ENCODE results near the gene EXOC6B.

EXOC6B gene

GRCh38 chr2:72619626-72620025, 206.2 kb downstream of the EXOC6B start:
- H3K23ac ChIP-seq (ENCODE audit: low read length) = no peak overlapping the region
- no peak overlapping the region for H2BK120ac ChIP-seq (ENCODE audit: low read depth, low read length)
- WGBS (ENCODE audit: extremely low coverage, insufficient coverage, low lambda C conversion rate) = no CpG with 5 or more reads among the region's 3 CpGs
- H3K79me2 ChIP-seq (ENCODE audit: control insufficient read depth, insufficient read depth, low read length) = no peaks in the 10 kb centered on the region
- no peak overlapping the region for H3K18ac ChIP-seq (ENCODE audit: low read length)
- H3K4ac ChIP-seq (ENCODE audit: low read depth, low read length) = no peak overlapping the region
- H2BK5ac ChIP-seq (ENCODE audit: low read length) = no peak overlapping the region
- peak; percentile 43 for DNase-seq
- no peaks in the 10 kb centered on the region for H3K27me3 ChIP-seq (ENCODE audit: insufficient read depth, low read length, poor library complexity)
- H3K4me3 ChIP-seq (ENCODE audit: low read length) = no peak overlapping the region
- H2AK5ac ChIP-seq (ENCODE audit: low read length) = no peak overlapping the region
- no peak overlapping the region for H2BK15ac ChIP-seq (replicated peaks; ENCODE audit: low read depth)
- no peak overlapping the region for H4K8ac ChIP-seq (ENCODE audit: low read depth, low read length)
- H3K36me3 ChIP-seq (ENCODE audit: control insufficient read depth, insufficient read depth, low read length) = no peaks in the 10 kb centered on the region
- no peaks in the 10 kb centered on the region for H3K79me1 ChIP-seq (ENCODE audit: low read length)
- no peaks in the 10 kb centered on the region for H3K4me1 ChIP-seq (ENCODE audit: control insufficient read depth, low read depth, low read length)
- no peak overlapping the region for H3K56ac ChIP-seq (ENCODE audit: low read length)
- no peak overlapping the region for H3K9ac ChIP-seq (ENCODE audit: low read length)
- no peak overlapping the region for H3K27ac ChIP-seq (ENCODE audit: low read depth, low read length)
- no peak overlapping the region for H3K4me2 ChIP-seq (ENCODE audit: low read length)
- H4K5ac ChIP-seq (ENCODE audit: low read length) = no peak overlapping the region

DNA sequence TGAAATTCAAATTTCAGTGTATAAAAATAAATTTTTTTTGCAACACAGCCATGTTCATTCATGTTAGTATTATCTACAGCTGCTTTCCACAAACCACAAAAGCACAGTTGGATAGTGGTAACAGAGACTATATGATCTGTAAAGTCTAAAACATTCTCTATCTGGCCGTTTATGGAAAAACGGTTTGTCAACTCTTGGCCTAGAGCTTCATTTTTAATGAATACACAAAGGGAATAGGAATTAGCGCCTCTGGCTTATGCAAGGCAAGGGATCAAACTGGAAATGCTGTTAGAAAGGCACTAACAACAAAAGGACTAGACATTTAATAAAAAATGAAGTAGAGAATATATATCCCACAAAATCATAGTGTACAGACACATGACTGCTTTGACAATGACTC, 211.9 kb downstream of the EXOC6B start:
- no peaks in the 10 kb centered on the region for H3K4me1 ChIP-seq (ENCODE audit: control insufficient read depth, low read depth, low read length)
- no peak overlapping the region for H3K4me3 ChIP-seq (ENCODE audit: low read length)
- no peak overlapping the region for H3K4me2 ChIP-seq (ENCODE audit: low read length)
- H3K27me3 ChIP-seq (ENCODE audit: insufficient read depth, low read length, poor library complexity) = no peaks in the 10 kb centered on the region
- H3K79me1 ChIP-seq (ENCODE audit: low read length) = no peaks in the 10 kb centered on the region
- H3K79me2 ChIP-seq (ENCODE audit: control insufficient read depth, insufficient read depth, low read length) = no peaks in the 10 kb centered on the region
- no peak overlapping the region for H2BK15ac ChIP-seq (replicated peaks; ENCODE audit: low read depth)
- H3K56ac ChIP-seq (ENCODE audit: low read length) = no peak overlapping the region
- H3K9ac ChIP-seq (ENCODE audit: low read length) = no peak overlapping the region
- no peak overlapping the region for H2BK5ac ChIP-seq (ENCODE audit: low read length)
- H3K23ac ChIP-seq (ENCODE audit: low read length) = no peak overlapping the region
- H3K36me3 ChIP-seq (ENCODE audit: control insufficient read depth, insufficient read depth, low read length) = no peaks in the 10 kb centered on the region
- H4K5ac ChIP-seq (ENCODE audit: low read length) = no peak overlapping the region
- no peak overlapping the region for H3K4ac ChIP-seq (ENCODE audit: low read depth, low read length)
- WGBS (ENCODE audit: extremely low coverage, insufficient coverage, low lambda C conversion rate) = no CpG with 5 or more reads among the region's 3 CpGs
- no peak overlapping the region for H2AK5ac ChIP-seq (ENCODE audit: low read length)
- DNase-seq = no peak
- H3K27ac ChIP-seq (ENCODE audit: low read depth, low read length) = no peak overlapping the region
- H3K18ac ChIP-seq (ENCODE audit: low read length) = no peak overlapping the region
- no peak overlapping the region for H2BK120ac ChIP-seq (ENCODE audit: low read depth, low read length)
- no peak overlapping the region for H4K8ac ChIP-seq (ENCODE audit: low read depth, low read length)

DNA sequence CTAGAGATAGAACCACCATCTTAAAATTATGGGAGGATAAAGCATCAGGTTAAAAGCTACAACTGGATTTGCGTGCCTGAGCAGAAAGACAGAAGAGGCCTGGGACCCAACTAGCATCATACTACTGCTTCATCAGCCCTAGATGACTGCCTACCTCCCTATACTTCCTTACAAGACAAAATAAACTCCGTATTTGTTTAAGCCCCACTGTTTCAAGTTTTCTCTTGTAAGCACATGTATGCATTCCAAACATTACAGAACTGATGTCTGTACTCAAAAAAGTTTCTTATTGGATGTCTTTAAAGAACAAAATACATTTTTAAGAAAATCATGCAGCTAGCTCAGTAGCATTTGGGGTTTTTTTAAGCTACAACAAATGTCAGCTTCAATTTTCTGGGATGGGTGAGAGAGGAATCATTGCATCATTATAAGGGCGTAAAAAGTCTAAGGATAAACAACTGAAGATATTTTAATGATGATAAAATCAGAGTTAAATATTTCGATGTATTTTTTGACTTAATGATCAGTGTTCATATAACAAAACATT, 213.1 kb downstream of the EXOC6B start:
- H3K79me2 ChIP-seq (ENCODE audit: control insufficient read depth, insufficient read depth, low read length) = no peaks in the 10 kb centered on the region
- no peak overlapping the region for H3K56ac ChIP-seq (ENCODE audit: low read length)
- no peak overlapping the region for H4K5ac ChIP-seq (ENCODE audit: low read length)
- no peak overlapping the region for H2BK15ac ChIP-seq (replicated peaks; ENCODE audit: low read depth)
- H3K79me1 ChIP-seq (ENCODE audit: low read length) = no peaks in the 10 kb centered on the region
- H3K36me3 ChIP-seq (ENCODE audit: control insufficient read depth, insufficient read depth, low read length) = no peaks in the 10 kb centered on the region
- no peak overlapping the region for H2BK120ac ChIP-seq (ENCODE audit: low read depth, low read length)
- H3K27me3 ChIP-seq (ENCODE audit: insufficient read depth, low read length, poor library complexity) = no peaks in the 10 kb centered on the region
- no peak overlapping the region for H2BK5ac ChIP-seq (ENCODE audit: low read length)
- no peak for DNase-seq
- H4K8ac ChIP-seq (ENCODE audit: low read depth, low read length) = no peak overlapping the region
- H3K27ac ChIP-seq (ENCODE audit: low read depth, low read length) = no peak overlapping the region
- no peak overlapping the region for H2AK5ac ChIP-seq (ENCODE audit: low read length)
- no peak overlapping the region for H3K23ac ChIP-seq (ENCODE audit: low read length)
- H3K4me1 ChIP-seq (ENCODE audit: control insufficient read depth, low read depth, low read length) = no peaks in the 10 kb centered on the region
- no peak overlapping the region for H3K4me3 ChIP-seq (ENCODE audit: low read length)
- WGBS (ENCODE audit: extremely low coverage, insufficient coverage, low lambda C conversion rate) = 100% methylated on average over 2 of the region's 4 CpGs
- no peak overlapping the region for H3K18ac ChIP-seq (ENCODE audit: low read length)
- H3K4me2 ChIP-seq (ENCODE audit: low read length) = no peak overlapping the region
- H3K9ac ChIP-seq (ENCODE audit: low read length) = no peak overlapping the region
- H3K4ac ChIP-seq (ENCODE audit: low read depth, low read length) = no peak overlapping the region

DNA sequence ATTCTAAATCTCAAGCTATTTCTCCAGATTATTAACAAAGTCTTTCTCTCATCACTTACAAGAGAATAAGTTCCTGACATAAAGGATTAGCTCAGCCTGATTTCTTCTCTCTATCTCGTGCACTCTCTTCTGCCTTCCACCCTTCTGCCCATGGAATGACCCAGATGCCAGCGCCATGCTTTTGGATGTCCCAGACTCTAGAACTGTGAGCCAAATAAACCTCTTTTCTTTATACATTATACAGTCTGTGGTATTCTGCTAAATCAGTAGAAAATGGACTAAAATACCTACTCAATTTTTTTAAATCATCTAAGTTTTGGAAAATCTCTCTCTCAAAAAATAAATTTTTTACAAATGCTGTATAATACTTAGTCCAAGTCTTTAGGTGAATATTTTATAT, 218.6 kb downstream of the EXOC6B start:
- H3K18ac ChIP-seq (ENCODE audit: low read length) = no peak overlapping the region
- H3K79me1 ChIP-seq (ENCODE audit: low read length) = no peaks in the 10 kb centered on the region
- no peaks in the 10 kb centered on the region for H3K79me2 ChIP-seq (ENCODE audit: control insufficient read depth, insufficient read depth, low read length)
- DNase-seq = no peak
- H3K36me3 ChIP-seq (ENCODE audit: control insufficient read depth, insufficient read depth, low read length) = no peaks in the 10 kb centered on the region
- no peaks in the 10 kb centered on the region for H3K27me3 ChIP-seq (ENCODE audit: insufficient read depth, low read length, poor library complexity)
- H3K56ac ChIP-seq (ENCODE audit: low read length) = no peak overlapping the region
- H4K5ac ChIP-seq (ENCODE audit: low read length) = no peak overlapping the region
- H2AK5ac ChIP-seq (ENCODE audit: low read length) = no peak overlapping the region
- no peak overlapping the region for H3K4ac ChIP-seq (ENCODE audit: low read depth, low read length)
- no peak overlapping the region for H3K27ac ChIP-seq (ENCODE audit: low read depth, low read length)
- WGBS (ENCODE audit: extremely low coverage, insufficient coverage, low lambda C conversion rate) = no CpG with 5 or more reads among the region's 2 CpGs
- no peak overlapping the region for H3K9ac ChIP-seq (ENCODE audit: low read length)
- no peak overlapping the region for H3K4me2 ChIP-seq (ENCODE audit: low read length)
- no peak overlapping the region for H2BK5ac ChIP-seq (ENCODE audit: low read length)
- no peaks in the 10 kb centered on the region for H3K4me1 ChIP-seq (ENCODE audit: control insufficient read depth, low read depth, low read length)
- H4K8ac ChIP-seq (ENCODE audit: low read depth, low read length) = no peak overlapping the region
- no peak overlapping the region for H2BK15ac ChIP-seq (replicated peaks; ENCODE audit: low read depth)
- no peak overlapping the region for H2BK120ac ChIP-seq (ENCODE audit: low read depth, low read length)
- H3K4me3 ChIP-seq (ENCODE audit: low read length) = no peak overlapping the region
- H3K23ac ChIP-seq (ENCODE audit: low read length) = no peak overlapping the region

GRCh38 chr2:72605836-72606442, 219.9 kb downstream of the EXOC6B start:
- Histone ChIP-seq H3K56ac (ENCODE audit: low read length) (no peak overlapping the region), H3K18ac (ENCODE audit: low read length) (no peak overlapping the region), H3K23ac (ENCODE audit: low read length) (no peak overlapping the region), H3K79me2 (ENCODE audit: control insufficient read depth, insufficient read depth, low read length) (no peaks in the 10 kb centered on the region), H3K4ac (ENCODE audit: low read depth, low read length) (no peak overlapping the region), H3K36me3 (ENCODE audit: control insufficient read depth, insufficient read depth, low read length) (no peaks in the 10 kb centered on the region), H4K5ac (ENCODE audit: low read length) (no peak overlapping the region), H3K27me3 (ENCODE audit: insufficient read depth, low read length, poor library complexity) (no peaks in the 10 kb centered on the region), H4K8ac (ENCODE audit: low read depth, low read length) (no peak overlapping the region), H3K4me3 (ENCODE audit: low read length) (no peak overlapping the region), H2BK5ac (ENCODE audit: low read length) (no peak overlapping the region), H3K9ac (ENCODE audit: low read length) (no peak overlapping the region), H3K27ac (ENCODE audit: low read depth, low read length) (no peak overlapping the region), H2BK15ac (replicated peaks; ENCODE audit: low read depth) (no peak overlapping the region), H3K4me2 (ENCODE audit: low read length) (no peak overlapping the region), H2BK120ac (ENCODE audit: low read depth, low read length) (no peak overlapping the region), H3K79me1 (ENCODE audit: low read length) (no peaks in the 10 kb centered on the region), H2AK5ac (ENCODE audit: low read length) (no peak overlapping the region), H3K4me1 (ENCODE audit: control insufficient read depth, low read depth, low read length) (no peaks in the 10 kb centered on the region)
- WGBS (ENCODE audit: extremely low coverage, insufficient coverage, low lambda C conversion rate) = 100% methylated on average over 1 of the region's 3 CpGs
- peak; percentile 5 for DNase-seq

DNA sequence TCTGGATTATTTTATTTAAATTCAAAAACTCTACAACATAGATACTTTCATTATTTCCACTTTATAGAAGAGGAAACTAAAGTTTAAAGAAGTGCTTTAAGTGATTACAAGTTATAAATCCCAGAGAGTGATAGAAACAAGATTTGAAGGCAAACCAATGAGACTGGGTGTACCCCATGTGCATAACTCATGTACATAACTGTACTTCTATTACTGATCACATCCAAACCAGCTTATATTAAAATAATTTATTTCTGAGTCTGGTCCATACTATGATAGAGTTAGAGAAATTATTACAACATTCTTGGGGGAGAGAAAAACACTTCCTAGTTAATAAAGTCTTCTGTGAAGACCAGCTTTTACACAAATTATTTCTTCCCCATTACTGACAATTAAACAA, 221.4 kb downstream of the EXOC6B start:
- no peaks in the 10 kb centered on the region for H3K79me1 ChIP-seq (ENCODE audit: low read length)

More for the DNA sequence above, 221.4 kb downstream of the EXOC6B start:
- Histone ChIP-seq H2BK15ac (replicated peaks; ENCODE audit: low read depth) (no peak overlapping the region), H3K27ac (ENCODE audit: low read depth, low read length) (no peak overlapping the region), H3K4me3 (ENCODE audit: low read length) (no peak overlapping the region), H3K23ac (ENCODE audit: low read length) (no peak overlapping the region), H3K4ac (ENCODE audit: low read depth, low read length) (no peak overlapping the region), H3K79me2 (ENCODE audit: control insufficient read depth, insufficient read depth, low read length) (no peaks in the 10 kb centered on the region), H2BK120ac (ENCODE audit: low read depth, low read length) (no peak overlapping the region), H3K36me3 (ENCODE audit: control insufficient read depth, insufficient read depth, low read length) (no peaks in the 10 kb centered on the region), H4K8ac (ENCODE audit: low read depth, low read length) (no peak overlapping the region), H3K4me2 (ENCODE audit: low read length) (no peak overlapping the region), H2AK5ac (ENCODE audit: low read length) (no peak overlapping the region), H3K27me3 (ENCODE audit: insufficient read depth, low read length, poor library complexity) (no peaks in the 10 kb centered on the region), H3K9ac (ENCODE audit: low read length) (no peak overlapping the region), H3K18ac (ENCODE audit: low read length) (no peak overlapping the region), H4K5ac (ENCODE audit: low read length) (no peak overlapping the region), H3K56ac (ENCODE audit: low read length) (no peak overlapping the region), H2BK5ac (ENCODE audit: low read length) (no peak overlapping the region), H3K4me1 (ENCODE audit: control insufficient read depth, low read depth, low read length) (no peaks in the 10 kb centered on the region)
- DNase-seq = no peak
